UCSD-AML1 (cell line): ENCODE data around the gene NDRG4.

Experiments used
- DNase-seq: peaks from one replicate; lab custom pipeline; 2025; ENCODE audit not compliant: unreplicated experiment; lab: John Stamatoyannopoulos, UW

The NDRG4 gene, protein sequence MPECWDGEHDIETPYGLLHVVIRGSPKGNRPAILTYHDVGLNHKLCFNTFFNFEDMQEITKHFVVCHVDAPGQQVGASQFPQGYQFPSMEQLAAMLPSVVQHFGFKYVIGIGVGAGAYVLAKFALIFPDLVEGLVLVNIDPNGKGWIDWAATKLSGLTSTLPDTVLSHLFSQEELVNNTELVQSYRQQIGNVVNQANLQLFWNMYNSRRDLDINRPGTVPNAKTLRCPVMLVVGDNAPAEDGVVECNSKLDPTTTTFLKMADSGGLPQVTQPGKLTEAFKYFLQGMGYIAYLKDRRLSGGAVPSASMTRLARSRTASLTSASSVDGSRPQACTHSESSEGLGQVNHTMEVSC

DNA sequence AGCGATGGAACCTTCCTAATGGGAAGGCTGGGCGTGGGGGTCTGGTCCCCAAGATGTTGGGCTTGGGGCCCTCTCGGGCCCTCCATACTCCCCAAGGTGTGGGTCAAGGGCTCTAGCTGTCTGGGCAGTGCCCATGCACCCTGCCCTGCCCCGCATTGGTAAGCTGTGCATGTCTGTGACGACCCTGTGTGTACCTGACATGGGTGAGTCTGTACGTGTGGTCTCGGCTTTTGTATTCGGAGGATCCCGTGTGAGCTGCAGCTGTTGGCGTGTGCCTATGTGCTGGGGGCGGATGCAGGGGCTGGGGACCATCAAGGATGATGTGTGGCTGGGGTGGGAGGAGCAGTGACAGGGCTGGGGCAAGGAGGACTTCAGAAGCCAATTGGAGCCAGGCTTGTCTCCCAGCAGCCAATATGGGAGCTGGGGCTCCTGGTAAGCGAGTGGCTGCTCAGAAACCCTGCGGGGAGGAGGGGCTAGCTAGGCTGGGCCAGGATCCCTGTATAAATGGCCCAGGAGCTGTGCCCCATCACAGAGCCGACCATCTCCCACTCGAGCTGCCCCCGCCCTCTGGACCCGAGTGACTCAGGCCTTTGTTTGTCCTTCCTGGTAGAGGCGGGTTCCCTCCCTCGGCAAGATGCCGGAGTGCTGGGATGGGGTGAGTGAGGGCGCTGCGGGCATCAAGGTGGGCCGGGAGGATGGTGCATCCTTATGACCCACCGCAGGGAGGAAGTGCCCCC, at the start of gene NDRG4:
Gene NDRG4, plus strand, starts transcription at position 529 of the 737 bp plus-strand sequence. Its CDS starts 106 bp downstream, at position 635.
- no peak for DNase-seq

DNA sequence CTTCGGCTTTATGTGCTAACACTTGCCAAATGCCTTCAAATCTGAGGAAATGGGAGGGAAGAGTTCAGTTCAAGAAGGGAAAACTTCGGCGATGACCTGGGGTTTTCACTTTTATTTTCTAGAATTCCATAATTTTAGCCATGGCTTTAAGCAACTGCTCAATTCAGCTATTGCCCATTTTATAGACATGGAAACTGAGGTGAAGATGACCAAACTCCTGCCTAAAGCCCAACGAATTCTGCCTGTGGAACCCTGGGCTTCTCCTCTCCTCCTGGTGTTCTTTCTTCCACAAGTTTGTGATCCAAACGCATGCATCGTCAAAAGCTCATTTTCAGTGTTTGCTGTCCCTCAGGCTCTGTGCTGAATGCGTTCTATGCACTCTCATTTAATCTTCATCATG, 49.4 kb upstream of the NDRG4 start:
- DNase-seq = no peak

DNA sequence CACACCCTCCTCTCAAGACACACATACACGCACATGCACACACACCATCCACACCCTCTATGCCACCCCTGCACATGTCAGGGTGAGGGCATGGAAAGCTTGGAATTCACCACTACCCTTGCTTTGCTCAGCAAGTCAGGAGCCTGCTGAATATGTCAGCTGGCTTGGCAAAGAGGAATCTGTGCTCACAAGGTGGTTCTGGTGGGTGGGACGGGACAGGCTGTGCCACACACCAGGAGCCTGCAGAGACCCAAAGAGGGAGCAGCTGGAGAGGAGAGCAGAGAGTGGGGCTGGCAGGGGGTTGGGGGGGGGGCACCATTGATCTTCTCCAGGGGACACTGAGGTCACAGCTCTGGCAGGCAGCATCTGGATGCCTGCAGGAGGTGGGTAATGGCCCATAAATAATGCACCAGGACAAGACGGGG, 48.7 kb upstream of the NDRG4 start:
- DNase-seq = no peak

DNA sequence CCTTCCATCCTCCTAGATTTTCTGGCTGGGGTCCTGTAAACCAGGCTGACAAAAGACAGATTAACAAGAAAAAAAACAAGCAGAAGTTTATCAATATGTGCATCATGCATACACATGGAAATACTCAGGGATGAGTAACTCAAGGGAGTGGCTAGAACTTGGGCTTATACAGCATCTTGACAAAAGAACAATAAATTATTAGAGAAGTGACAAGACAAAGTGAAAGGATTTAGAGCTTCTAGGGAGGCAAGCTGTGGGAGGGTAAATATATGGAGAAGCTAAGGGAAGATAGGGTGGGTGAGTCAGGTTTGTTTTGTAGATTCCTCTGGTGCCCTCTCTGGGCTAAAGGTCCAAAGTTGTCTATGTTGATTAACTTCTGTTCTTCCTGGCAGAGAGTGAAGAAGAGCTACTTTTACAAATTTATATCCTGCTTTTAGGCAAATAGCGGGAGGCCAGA, 48.0 kb upstream of the NDRG4 start:
- no peak for DNase-seq

DNA sequence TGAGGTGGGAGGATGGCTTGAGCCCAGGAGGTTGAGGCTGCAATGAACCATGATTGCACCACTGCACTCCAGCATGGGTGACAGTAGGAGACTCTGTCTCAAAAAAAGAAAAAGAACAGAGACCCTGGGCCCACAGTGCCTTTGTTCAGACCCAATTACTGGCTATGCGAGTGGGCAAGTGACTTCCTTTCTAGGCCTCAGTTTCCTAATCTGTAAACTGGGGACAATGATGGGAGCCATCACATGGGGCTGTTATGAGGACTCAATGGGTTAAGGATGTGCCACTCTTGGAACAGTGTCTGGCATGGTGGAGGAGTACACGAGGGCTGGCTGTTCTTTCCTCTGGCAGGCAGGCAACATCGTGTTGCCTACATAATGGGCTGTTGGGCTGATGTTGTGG, 47.3 kb upstream of the NDRG4 start:
- no peak for DNase-seq

DNA sequence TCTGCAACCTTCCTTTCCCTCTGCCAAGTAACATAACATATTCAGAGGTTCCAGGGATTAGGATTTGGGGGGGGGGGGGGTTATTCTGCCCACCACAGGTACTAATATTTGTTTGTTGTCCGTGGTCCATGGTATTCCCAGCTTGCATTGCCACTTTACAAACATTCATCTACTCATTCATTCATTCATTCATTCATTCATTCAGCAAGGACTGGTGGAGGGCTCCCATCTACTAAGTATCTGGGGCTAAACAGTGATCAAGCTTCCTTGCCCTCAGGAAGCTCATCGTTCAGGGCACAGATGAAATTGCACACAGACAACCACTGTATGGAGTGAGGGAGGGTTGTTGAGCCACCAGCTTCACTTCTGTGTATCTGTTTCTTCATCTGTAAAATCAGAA, 45.8 kb upstream of the NDRG4 start:
- DNase-seq = no peak

DNA sequence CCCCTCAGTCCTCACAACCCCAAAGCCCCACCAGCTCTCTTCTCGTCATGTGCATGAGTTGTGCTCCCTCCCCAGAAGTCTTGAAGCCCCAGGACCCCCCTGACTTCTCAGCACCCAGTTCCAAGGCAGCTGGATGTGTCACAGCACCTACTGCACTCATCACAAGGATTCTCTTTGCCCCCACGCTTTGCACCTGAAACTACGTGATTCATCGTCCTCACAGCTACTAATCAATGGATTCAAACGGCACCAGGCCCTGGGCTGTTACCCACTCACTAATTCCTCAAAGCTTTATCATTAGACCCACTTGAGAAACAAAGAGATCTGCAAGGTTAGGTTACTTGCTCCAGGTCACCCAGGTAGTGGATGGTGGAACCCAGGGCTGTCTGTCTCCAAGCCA, 45.1 kb upstream of the NDRG4 start:
- no peak for DNase-seq

DNA sequence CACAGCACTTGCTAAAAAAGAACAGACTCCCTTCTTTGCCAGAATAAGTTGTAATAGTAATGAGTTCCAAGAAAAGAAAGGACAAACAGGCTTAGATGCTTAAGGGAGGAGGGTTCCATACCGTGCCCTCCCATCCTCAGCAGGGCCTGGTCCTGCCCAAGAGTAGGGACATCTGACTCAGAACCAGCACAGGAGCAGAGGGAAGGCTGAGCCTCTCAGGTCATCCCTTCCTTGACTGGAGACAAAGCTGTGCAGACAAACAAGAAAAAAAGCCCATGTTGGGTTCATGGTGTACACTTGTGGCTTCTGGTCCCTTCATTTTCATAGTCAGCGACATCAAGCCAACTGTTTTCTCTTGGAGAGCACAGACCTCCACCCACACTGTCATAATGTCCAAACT, 44.2 kb upstream of the NDRG4 start:
- DNase-seq = no peak

DNA sequence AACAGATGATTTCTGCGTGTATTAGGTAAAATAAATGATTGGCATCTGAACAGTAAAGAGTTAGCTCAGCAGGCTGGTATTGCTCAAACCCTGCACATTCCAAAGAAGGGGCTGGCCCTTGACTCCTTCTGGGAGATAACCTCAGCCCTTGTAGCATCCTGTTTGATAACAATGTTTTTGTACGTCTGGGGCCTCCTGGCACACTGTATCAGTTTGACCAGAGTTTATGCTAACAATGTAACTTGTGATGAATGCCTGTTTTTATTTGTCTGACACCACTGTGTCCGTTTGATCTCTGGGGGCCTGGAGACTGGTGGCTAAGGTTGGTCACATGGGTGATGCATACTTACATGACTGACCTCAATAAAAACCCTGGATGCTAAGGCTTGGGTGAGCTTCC, 43.8 kb upstream of the NDRG4 start:
- no peak for DNase-seq

DNA sequence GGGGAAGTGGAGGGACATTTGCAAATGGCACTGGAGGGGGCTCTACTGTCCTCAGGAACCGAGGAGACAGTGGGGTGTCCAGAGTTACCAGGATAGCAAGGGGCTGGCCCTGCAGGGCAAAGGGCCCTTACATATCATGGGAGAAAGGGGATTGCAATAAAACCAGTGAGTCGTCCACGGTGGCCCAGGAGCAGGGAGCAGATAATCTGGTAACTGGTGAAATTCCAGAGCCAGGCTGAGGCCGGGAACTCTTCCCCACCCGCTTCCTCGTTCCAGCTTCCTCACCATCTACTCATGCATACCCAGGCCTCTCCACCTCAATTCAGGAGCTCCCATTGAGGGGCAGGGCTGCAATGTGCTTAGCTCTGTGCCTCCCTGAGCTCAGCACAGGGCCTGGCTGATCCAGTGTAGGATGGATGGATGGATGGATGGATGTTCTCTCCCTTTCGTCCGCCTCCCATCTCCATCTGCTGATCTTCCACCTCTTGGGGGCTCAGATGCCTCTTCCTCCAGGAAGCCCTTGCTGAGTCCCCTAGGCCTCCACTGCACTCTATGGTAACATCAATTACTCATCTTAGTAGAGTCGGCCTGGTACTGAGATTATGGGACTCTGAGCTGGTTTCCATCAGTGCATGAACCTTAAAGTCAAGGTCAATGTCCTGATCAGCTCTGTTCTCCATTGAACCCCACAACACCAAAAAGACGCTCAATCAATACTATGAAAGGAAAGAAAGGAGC, 41.2 kb upstream of the NDRG4 start:
- DNase-seq = no peak

DNA sequence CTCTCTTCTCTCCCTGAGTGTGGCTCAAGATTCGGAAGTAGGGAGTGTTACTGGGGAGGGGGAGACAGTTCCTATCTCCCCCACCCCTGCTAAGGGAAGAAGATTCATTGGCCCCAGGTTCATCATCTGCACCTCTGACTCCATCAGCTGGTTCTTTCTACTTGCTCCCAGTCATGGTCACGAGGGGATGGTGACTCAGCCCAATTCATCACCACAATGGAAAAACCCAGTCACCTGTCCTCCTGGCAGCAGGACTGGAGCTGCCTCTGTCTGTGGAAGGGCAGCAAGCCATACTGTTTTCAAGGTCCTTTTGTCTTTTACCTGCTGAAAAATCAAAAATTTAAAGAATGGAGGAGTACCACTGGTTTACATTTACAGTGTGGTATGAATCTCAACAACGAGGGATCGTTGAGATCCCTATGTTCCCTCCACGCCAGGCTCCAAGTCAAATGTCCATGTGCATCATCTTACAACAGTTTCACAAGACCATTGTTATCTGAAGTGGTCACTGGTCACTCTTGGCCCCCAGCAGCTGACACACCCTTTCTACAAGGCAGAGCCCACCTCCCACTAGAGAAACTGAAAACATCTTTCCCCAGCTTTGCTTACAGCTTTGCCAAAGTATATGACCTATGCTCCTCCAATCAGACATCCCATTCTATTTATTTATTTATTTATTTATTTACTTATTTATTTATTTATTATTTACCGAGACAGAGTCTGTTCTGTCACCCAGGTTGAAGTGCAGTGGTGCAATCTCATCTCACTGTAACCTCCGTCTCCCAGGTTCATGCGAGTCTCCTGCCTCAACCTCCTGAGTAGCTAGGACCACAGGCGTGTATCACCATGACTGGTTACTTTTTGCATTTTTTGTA, 40.4 kb upstream of the NDRG4 start:
- no peak for DNase-seq

DNA sequence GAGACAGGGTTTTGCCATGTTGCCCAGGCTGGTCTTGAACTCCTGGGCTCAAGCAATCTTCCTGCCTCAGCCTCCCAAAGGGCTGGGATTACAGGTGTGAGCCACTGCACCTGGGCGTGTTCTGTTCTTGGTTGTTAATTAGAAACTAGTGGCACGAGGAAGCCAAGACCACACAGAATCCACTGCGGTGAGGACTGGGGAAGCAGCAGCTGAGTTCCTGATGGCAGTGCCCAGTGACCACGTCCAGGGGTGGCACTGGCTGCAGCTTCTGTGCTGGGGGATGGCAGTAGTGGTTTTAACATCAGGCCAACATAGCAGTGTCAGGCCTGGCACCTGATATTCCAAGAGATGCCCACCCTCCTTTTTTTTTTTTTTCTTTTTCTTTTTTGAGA, 39.7 kb upstream of the NDRG4 start:
- DNase-seq = no peak

DNA sequence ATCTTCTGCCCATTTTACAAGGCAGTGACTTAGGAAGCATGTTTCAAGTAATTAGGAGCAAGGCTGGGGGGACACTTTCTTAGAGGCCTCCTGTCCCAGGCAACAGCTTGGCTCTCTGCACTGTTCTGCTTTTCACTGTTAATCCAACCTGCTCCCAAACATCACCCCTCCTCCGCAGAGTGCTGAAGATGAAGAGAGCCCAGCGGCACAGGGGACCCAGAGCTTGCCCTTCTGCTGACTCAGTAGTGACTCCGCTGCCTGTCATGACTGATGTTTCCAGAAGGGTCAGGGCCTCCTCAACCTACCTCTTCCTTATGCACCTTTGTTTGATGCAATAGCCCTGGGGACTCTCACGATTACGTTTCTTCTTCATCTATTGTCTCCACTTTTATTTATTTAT, 38.9 kb upstream of the NDRG4 start:
- DNase-seq = no peak

DNA sequence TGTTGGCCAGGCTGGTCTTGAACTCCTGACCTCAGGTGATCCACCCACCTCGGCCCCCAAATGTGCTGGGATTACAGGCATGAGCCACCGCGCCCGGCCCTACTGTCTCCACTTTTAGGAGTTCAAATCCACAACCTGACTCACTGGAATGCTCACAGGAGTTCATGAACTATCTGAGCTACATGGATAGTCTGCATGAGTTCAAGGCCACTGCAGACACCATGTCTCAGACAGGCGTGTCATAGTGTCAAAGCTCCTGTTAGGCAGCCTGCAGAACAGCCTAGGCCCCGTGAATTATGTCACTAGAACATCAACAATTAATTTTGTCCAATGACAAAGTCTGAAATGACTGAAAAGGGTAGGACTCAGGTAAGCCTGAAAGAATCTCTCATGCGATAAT, 38.3 kb upstream of the NDRG4 start:
- no peak for DNase-seq

DNA sequence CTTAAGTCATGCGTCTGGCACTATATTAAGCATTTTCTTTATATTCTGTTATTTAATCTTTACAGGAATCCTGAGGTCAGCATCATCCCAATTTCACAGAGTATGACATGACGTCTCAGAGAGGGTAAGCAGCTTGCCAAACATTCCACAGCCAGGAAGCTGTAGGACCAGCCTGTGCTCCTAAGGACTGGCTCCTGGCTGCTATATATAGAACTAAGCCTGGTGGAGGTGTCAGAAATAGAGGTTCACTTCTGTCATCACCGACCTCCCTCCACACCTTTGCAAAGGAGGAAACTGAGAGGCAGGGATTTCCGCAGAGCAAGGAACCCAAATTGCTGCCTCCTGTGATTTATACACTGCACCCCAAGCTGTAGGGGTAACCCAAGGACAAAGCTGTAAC, 37.9 kb upstream of the NDRG4 start:
- no peak for DNase-seq

DNA sequence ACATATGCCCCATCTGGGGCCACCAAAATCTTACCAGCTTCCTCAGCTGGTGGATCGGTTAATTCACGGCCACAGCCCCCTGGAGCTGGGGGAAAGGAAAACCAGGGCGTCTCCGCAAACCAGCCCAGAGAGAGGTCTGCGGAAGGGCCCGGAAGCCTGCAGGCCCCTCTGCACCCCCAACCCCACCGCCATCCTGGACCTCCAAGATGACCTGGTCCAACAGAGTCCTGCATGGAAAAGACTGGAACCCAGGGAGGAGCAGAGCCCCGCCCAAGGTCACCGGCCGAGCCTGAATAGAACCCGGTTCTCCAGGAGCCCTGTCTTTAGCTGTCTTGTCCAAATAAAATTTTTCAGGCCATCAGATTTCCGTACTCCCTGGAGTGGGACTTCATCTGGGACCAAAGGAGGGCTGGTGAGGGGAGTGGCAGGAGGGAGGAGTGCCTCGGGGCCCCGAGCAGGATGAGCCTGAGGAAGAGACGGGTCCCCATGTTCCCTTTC, 37.4 kb upstream of the NDRG4 start:
- no peak for DNase-seq

DNA sequence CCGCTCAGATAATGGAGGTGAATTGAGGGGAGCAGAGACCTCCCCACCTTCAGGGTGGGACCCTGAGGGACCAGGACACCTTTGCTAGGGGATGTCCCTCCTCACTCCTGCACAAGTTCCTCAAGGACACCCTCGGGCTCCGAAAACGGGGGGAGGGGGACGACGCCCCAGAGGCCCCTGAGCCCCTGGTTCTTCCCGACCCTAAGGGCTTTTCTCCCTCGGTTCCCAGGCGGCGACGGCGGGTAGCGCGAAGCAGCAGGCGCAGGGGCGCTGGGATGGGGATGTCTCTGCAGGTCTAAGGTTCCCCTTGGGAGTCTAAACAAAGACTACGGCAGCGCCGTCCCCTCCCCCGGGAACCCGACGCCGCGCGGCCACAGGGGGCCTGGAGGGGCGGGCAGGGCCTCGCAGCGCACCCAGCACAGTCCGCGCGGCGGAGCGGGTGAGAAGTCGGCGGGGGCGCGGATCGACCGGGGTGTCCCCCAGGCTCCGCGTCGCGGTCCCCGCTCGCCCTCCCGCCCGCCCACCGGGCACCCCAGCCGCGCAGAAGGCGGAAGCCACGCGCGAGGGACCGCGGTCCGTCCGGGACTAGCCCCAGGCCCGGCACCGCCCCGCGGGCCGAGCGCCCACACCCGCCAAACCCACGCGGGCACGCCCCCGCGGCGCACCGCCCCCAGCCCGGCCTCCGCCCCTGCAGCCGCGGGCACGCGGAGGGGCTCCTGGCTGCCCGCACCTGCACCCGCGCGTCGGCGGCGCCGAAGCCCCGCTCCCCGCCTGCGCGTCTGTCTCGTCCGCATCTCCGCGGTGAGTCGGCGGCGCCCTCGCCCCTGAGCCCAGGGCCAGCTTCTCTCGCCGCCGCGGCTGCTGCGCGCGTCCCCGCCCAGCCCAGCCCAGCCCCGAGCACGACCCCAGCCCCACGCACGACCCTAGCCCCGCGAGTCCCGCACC, 36.7 kb upstream of the NDRG4 start:
- no peak for DNase-seq

DNA sequence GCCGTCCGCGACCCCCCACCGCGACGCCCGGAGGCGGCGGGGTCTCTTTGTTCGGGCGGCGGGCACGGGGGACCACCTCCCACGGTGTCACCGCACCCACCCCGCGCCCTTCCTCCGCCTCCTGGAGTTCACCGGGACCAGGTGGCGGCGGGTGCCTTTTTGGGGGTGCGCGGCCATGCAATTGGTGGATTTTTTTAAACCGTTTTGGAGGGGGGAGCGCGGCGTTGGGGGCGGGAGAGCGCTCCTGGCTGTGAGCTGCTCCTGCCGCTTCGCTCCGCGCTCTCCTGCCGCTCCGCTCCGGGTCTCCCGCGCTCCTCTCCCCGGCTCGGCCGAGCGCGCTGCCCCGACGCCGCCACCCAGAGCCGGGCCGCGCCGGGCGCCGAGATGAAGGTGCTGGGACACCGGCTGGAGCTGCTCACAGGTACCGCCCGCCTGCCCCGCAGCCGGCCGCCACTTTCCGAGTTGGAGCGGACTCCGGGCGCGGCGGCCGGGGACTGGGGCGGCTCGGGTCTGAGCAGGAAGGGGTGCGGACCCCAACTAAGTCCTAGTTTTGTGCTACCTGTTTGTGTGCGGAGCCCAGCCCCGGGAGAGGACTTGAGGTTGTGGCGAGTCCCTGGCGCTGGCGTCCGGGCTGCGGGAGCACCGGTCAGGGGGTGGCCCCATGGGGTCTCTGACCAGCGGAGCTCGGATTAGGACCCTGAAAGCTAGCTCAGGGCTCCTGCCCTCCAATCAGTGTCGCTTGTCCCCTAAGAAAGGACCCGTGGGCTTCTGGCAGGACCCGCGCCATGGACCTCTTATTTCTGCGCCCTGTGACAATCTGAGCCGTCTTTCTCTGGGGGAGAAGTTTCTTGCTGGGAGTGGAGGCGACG, 35.7 kb upstream of the NDRG4 start:
- no peak for DNase-seq
